Jurkat, Clone E6-1 (cell line): Measurements from ENCODE around the gene HES3.
"Not testable (repeated sequence)": the region's sequence is repeated elsewhere in the genome, so short reads cannot be mapped to it uniquely, and the experiment has no call there.

Source experiments
- DNase-seq: peaks from one replicate; pipeline ENCODE4 v3.0.0-alpha.2; 2011; ENCODE audit warnings: low read depth, low spot score
- H3K4me3 ChIP-seq: 2 replicates; pipeline ENCODE4 v1.5.1; 2011; ENCODE audit warnings: mild to moderate bottlenecking, low read length, control low read depth, moderate library complexity

The HES3 gene

GRCh38 chr1:6212193-6212959, 31.6 kb upstream of the HES3 start:
- H3K4me3 ChIP-seq: no peak overlapping the region
- no peak for DNase-seq

- no peak overlapping the region for H3K4me3 ChIP-seq
- no peak for DNase-seq
Observed at GRCh38 chr1:6218375-6219164, 25.4 kb upstream of the HES3 start.

GRCh38 chr1:6219641-6220040, 24.3 kb upstream of the HES3 start:
- DNase-seq, H3K4me3 ChIP-seq: not testable (repeated sequence)

GRCh38 chr1:6220236-6220635, 23.7 kb upstream of the HES3 start:
- H3K4me3 ChIP-seq: no peak overlapping the region
- DNase-seq: no peak

- no peak for DNase-seq
- no peak overlapping the region for H3K4me3 ChIP-seq
Observed at GRCh38 chr1:6221210-6221784, 22.7 kb upstream of the HES3 start.

GRCh38 chr1:6222636-6223035, 21.3 kb upstream of the HES3 start:
- H3K4me3 ChIP-seq: no peak overlapping the region
- DNase-seq: no peak

- H3K4me3 ChIP-seq: no peak overlapping the region
- no peak for DNase-seq
Observed at GRCh38 chr1:6223617-6224016, 20.4 kb upstream of the HES3 start.

- H3K4me3 ChIP-seq: no peak overlapping the region
- no peak for DNase-seq
Observed at GRCh38 chr1:6224718-6225117, 19.3 kb upstream of the HES3 start.

- DNase-seq: no peak
- H3K4me3 ChIP-seq: no peak overlapping the region
Observed at GRCh38 chr1:6225651-6226050, 18.3 kb upstream of the HES3 start.

- no peak for DNase-seq
Observed at GRCh38 chr1:6233376-6233775, 10.6 kb upstream of the HES3 start.

GRCh38 chr1:6234502-6235295, 9.3 kb upstream of the HES3 start:
- H3K4me3 ChIP-seq: peak overlapping the region; percentile 89
- no peak for DNase-seq

More at GRCh38 chr1:6233376-6233775, 10.6 kb upstream of the HES3 start:
- H3K4me3 ChIP-seq: no peak overlapping the region

- DNase-seq: no peak
- peak overlapping the region; percentile 89 for H3K4me3 ChIP-seq
Observed at GRCh38 chr1:6235296-6235677, 8.7 kb upstream of the HES3 start.

- DNase-seq: no peak
- no peak overlapping the region for H3K4me3 ChIP-seq
Observed at GRCh38 chr1:6237093-6237492, 6.9 kb upstream of the HES3 start.

GRCh38 chr1:6239213-6239752, 4.7 kb upstream of the HES3 start:
- DNase-seq: no peak
- H3K4me3 ChIP-seq: no peak overlapping the region

GRCh38 chr1:6239950-6240768, 3.8 kb upstream of the HES3 start:
- H3K4me3 ChIP-seq: no peak overlapping the region
- no peak for DNase-seq

GRCh38 chr1:6241107-6241886, 2.7 kb upstream of the HES3 start:
- H3K4me3 ChIP-seq: no peak overlapping the region
- no peak for DNase-seq

GRCh38 chr1:6241887-6242740, 1.9 kb upstream of the HES3 start:
- H3K4me3 ChIP-seq: no peak overlapping the region
- DNase-seq: no peak
